Stimulated activated naive CD4-positive, alpha-beta T cell (primary cell): ENCODE results near the gene SF3B3.
"Not testable (repeated sequence)": the region's sequence is repeated elsewhere in the genome, so short reads cannot be mapped to it uniquely, and the experiment has no call there.

ENCODE experiments used
- DNase-seq, 6 experiments: peaks; one replicate each; lab custom pipeline; 2025; lab: John Stamatoyannopoulos, UW

Gene SF3B3

DNA sequence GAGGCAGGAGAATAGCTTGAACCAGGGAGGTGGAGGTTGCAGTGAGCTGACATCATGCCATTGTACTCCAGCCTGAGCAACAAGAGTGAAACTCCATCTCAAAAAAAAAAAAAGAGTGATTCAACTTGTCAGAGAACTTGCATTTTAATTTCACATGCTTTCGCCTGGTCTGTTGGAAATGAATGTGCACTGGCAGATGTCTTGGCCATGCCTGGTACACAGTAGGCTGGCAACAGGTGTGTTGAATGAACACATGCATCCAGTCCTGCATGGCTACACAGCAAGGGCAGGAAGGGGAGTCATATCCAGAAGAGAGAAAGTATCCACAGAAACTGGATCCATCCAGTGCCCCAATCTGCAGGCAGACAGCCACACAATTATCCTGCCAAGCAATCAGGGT is 11.8 kb upstream of the SF3B3 start:
- no peak for DNase-seq

DNA sequence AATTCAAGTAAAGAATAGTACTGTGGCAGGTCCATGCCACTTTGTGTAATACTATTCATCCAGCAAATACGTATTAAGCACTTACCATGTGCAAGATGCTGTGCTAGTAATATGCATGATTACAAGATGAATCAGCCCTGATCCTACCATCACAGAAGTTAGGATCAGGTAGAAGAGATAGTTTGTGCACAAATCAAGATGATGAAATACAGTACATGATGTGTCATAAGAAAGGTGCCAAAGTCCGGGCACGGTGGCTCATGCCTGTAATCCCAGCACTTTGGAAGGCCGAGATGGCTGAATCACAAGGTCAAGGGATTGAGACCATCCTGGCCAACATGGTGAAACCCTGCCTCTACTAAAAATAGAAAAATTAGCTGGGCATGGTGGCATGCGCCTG is 11.2 kb upstream of the SF3B3 start:
- no peak for DNase-seq

DNA sequence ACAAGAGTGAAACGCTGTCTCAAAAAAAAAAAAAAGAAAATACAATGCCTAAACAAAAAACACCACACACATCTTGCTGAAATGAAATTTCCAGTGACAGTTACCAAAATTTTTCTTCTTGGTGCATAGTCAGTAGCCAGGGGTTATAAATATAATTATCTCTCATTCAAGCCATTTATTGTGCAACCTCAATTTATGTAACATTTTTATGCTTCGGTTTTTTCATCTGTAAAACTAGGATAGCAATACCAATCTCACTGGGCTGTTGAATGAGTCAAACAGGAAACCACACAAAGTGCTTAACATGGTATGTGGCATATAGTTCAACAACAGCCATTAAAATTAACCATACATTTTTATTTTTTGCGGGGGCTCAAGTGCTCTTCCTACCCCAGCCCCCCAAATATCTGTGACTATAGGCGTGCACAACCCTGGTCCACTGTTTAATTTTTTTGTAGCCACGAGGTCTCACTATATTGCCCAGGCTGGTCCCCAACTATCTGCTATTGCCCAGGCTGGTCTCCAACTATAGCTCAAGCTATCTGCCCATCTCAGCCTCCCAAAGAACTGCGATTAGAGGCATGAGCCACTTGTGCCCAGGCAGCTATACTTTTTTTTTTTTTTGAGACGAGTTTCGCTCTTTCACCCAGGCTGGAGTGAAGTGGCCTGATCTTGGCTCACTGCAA is 2.9 kb upstream of the SF3B3 start:
- no peak for DNase-seq

DNA sequence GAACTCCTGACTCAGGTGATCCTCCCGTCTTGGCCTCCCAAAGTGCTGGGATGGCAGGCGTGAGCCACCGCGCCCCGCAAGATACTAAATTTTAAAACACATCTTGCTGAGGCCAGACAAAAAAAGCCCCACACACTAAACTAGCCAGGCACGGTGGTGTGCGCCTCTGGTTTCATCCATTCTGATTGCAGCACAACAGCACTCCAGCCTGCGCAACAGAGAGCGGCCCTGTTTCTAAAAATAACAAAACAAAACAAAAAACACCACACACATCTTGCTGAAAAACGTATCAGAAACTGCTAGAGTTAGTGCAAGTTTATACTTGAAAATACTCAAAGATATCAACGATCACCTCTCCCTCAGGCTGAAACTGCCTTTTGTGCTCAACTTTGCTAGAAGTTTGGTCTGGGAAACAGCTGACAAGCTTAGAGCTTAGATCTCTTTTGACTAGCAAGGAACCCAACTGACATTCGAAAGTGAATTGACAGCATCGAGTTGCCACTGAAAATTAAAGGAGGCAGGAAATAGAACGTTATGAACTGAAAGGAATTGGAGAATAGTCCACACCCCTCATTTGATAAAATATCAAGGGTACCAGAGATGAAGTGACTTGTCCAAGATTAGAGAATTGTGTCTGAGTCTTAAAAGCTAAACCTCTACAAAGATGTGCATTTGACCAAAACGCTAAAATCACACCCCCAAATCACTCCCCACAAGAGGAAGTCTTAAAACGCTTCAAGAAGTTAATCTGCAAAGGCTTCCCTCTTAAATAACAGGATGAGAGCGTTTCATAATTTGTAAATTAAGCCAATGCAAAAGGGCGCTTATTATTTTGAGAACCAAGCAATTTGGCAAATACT is 1.2 kb upstream of the SF3B3 start:
- peak in 1 of 6 experiments; percentile 53 for DNase-seq

DNA sequence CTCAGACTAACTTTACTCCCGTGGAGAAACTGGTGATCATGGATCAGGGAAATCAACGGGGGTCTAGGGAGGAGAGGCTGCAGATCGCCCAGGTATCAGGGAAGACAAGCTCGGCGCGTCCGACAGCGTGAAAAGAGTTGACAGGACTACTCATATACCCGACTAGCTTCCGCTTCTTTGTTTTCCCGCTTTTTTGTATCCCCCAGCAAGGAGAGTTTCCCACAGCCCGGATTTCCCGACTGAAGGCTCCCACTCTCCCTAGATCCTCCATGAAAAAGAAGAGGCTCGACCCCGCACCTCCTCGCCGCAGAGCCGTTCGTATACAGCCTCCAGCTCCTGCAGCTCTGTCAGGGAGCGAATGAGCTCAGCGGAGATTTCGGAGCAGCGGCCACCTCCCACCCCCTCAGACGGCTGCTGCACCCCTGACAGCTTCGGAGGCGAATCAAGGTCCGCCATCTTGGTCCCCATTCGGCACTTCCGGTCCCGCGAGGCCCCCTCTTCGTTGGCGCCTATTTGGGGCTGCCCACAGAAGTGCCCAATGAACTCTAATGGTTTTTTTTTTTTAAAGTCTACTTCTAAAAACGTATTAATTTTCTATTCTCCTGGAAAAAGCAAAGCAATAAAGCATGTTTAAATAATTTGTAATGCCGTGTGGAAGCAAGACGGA is 407 bp upstream of the SF3B3 start, which contains the start of gene COG4:
Gene COG4, minus strand, starts transcription at position 479 of the 667 bp plus-strand sequence. Its CDS starts 11 bp downstream, at position 468.
- peak; percentile 82 to 97 (median 89) for DNase-seq

DNA sequence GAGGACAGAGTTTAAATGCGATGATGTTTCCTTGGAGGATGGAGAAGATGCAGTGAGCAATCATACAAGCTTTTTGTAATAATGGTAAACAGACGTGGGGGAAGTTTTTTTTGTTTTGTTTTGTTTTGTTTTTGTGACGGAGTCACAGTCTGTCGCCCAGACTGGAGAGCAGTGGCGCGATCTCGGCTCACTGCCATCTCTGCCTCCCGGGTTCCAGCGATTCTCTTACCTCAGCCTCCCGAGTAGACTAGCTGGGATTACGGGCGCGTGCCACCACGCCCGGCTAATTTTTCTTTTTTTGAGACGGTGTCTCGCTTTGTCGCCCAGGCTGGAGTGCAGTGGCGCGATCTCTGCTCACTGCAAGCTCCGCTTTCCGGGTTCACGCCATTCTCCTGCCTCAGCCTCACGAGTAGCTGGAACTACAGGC is 796 bp downstream of the SF3B3 start:
- DNase-seq, result peak in 4 of 6 experiments; percentile 19 to 37 (median 30)

DNA sequence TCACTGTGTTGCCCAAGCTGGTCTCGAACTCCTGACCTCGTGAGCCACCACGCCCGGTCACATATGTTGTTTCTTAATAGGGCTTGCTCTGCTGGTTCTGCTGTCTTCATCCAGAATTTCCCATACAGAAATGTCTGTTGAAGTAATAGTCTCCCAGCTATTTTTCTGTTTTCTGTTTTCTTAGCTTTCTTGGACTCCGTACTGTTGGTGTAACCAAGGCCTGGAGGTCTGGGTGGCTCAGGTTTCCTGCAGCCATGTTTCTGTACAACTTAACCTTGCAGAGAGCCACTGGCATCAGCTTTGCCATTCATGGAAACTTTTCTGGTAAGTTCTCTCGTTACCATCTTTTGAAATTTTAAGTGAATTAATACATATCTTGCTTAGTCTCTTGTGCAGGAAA is 2.8 kb downstream of the SF3B3 start:
- DNase-seq, result no peak

DNA sequence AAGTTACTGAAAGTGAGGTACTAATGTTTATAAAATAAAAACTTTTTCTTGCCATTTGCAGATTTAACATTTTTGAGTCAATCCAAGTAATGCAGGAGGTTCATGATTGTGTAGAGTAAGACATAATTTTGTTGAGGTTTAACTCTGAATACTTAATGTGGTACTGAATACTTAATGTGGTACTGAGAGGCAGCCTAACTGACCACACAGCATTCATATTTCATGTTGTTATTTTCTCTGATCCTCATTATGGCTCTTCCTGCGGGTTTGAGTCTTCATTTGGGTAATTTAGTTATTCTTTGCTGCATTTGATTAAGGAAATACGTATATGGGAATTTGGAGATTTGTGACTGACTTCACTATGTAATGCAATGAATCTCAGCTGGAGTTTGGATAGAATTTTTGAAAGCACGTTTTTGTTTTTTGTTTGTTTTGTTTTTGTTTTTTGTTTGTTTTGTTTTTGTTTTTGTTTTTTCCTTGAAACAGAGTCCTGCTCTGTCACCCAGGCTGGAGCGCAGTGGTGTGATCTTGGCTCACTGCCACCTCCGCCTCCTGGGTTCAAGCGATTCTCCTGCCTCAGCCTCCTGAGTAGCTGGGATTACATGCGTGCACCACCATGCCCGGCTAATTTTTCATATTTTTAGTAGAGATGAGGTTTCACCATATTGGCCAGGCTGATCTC is 3.8 kb downstream of the SF3B3 start:
- DNase-seq, result no peak

DNA sequence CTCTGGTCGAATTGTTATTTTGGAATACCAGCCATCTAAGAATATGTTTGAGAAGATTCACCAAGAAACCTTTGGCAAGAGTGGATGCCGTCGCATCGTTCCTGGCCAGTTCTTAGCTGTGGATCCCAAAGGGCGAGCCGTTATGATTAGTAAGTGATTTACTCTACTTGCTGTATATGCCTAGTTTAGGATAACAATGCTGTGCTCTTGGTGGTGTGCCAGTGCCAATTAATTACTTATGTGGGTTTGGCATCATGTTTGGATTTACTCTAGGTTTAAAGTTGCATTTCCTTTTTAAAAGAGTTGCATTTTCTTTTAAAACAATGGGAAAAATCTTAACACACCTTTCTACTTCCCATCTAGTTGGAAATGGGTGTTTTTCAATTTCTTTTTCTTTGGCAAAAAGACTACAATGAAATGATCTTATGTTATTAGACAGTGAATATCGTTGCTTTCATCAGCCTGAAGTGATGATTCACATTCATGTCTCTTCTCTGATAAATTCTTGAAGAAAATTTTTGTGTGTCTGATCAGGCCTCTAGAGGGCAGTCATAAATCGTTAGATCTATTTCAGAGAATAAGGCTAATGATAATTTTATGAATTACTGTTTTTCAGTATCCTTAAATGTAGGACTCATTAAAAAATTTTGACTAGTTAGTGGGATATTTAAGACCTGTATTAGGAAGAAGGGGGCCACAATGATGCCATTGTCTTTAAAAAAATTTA is 5.6 kb downstream of the SF3B3 start:
- peak in 2 of 6 experiments; percentile 7 to 8 for DNase-seq

DNA sequence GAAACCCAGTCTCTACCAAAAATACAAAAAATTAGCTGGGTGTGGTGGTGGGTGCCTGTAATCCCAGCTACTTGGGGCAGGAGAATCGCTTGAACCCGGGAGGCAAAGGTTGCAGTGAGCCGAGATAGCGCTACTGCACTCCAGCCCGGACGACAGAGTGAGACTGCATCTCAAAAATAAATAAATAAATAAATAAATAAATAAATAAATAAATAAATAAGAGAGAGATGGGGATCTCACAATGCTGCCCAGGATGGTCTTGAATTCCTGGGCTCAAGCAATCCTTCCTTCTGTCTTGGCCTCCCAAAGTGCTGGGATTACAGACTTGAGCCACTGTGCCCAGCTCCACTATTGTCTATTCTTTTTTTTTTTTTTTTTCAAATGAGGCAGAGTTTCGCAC is 6.3 kb downstream of the SF3B3 start:
- DNase-seq, result not testable (repeated sequence)

DNA sequence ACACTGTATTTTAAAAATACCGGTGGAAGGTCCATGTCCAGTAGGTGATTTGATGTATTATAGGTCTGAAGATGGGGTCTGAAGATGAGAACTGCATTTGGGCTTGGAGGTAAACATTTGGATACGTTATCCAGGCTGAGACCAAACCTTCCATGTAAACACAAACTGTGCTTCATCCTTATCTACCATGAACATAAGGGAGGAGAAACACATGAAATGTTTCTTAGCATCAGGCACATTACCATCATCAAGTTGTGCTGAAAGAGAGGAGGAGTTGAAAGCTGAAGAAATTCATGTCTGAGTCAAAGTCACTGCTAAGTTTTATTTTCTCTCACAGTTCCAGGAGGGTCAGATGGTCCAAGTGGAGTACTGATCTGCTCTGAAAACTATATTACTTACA is 11.4 kb downstream of the SF3B3 start:
- DNase-seq, result no peak

DNA sequence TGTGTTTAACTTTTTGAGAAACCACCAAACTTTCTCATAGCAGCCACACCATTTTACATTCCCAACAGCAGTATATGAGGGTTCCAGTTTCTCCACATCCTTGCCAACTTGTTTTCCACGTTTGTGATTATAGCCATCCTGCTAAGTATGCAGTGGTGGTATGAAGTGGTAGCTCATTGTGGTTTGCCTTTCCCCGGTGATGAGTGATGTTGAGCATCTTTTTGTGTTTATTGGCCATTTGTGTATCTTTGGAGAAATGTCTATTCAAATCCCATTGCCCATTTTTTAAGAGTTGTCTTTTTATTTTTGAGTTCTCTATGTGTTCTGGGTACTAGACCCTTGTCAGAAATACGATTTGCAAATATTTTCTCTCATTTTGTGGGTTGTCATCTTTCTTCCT is 17.4 kb downstream of the SF3B3 start:
- no peak for DNase-seq

DNA sequence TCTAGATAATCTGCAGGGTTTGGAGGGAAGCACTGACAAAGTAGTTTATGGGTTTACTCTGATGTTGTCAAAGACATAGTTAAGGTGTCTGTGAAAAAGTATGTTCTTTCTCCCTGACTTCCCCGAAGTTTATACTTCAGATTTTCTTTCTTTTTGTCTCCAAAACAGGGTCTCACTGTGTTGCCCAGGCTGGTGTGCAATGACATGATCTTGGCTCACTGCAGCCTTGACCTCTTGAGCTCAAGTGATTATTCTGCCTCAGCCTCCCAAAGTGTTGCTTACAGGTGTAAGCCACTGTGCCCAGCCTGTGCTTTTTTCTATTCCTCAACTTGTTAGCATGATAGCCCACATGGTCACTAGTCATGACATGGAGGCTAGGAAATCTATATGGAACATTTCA is 20.9 kb downstream of the SF3B3 start:
- DNase-seq, result no peak

DNA sequence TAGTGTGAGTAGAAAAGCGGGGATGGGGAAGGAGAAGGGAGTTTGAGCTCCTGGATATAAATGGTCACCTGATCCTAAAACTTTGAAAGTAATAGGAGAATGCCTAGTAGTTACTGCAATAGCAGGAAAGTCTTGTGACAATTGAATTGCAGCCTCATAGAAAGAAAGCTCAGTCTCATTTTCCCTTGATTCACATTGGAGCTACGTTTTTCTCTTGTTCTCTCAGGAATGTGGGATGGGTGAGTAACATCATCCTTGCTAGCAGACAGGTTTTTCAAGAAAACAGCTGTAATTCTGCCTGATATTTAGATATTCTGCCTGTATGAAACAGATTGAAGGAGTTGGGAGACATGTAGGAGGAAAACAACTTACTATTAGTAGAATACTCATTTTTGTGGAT is 25.3 kb downstream of the SF3B3 start:
- DNase-seq, result no peak

DNA sequence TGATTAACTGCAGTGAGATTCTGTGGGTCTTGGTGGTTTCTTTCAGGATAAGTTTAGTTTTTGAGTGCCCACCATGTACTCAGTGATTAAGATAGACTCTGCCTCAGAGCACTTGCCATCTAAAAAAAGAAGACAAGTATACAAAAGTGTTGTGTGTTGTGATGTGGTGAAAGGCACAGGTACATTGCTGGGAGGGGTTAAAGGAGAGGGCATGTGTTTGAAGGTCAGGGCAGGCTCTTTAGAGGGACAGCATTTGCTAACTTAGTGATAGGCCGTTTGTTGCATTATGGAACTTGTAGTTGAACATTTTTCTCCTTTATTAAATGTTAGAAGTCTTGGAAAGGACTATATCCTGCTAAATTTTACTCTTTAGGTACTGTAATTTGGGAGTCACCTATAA is 26.5 kb downstream of the SF3B3 start:
- DNase-seq, result no peak

DNA sequence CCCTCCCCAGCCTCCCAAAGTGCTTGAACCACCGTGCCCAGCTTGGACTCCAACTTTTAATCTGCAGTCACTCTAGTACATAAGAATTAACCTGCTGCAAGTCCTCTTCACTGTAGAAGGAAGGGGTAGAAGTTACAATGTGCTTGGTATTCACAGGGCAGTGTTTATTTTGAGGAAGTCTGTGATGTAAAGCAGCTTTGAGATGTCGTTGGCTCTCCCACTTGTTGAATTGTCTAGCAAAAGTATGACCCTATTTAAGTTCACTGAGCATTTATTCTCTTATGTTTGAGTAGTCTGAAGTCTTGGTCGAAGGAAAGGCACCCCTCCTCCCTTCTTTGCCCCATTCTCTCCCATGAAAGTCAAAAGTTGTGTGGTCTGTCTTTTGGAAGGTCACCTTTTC is 28.2 kb downstream of the SF3B3 start:
- DNase-seq, result no peak

DNA sequence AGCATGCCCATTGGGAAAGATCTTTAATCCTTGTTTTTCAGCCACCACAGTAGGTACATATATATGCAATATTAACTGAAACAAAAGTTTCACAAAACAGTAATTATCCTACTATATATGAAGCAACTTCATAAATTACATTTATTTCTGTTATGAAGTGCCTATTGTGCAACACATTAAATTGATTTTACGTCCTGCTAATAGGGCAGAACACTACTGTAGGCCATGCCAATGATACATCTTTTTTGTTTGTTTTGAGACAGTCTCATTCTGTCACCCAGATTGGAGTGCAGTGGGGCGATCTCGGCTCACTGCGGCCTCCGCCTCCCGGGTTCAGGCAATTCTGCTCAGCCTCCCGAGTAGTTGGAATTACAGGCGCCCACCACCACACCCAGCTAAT is 29.1 kb downstream of the SF3B3 start:
- DNase-seq, result no peak

DNA sequence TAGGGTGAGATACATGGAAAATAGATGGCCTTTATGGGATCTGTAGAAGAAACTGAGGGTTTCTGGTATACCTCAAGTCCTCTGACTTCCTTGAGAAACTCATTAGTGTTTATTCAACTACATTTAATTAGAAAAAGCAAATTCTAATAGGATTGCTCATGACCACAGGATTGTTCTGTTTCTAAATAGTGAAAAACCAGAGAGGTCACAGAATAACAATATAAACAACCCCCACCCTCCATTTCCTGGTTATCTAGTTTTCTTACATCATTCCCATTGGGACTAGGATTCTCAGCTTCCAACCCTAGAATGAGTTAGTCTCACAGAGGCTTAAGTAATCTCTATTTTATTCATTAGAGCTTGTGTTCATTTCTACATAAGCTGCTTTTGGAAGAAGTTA is 30.0 kb downstream of the SF3B3 start:
- no peak for DNase-seq

DNA sequence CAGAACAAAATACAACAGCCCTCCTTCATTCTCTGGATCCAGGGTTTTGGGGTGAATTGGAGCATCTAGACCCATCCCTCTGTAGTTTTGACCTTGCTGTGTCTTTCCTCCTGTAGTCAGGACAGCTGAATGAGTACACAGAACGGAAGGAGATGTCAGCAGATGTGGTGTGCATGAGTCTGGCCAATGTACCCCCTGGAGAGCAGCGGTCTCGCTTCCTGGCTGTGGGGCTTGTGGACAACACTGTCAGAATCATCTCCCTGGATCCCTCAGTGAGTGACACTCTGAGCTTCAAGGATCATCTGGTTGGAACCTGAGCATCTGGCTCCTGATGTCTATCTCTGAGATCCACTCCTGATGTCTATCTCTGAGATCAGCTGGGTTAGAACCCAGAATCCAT is 32.4 kb downstream of the SF3B3 start:
- DNase-seq, result no peak

DNA sequence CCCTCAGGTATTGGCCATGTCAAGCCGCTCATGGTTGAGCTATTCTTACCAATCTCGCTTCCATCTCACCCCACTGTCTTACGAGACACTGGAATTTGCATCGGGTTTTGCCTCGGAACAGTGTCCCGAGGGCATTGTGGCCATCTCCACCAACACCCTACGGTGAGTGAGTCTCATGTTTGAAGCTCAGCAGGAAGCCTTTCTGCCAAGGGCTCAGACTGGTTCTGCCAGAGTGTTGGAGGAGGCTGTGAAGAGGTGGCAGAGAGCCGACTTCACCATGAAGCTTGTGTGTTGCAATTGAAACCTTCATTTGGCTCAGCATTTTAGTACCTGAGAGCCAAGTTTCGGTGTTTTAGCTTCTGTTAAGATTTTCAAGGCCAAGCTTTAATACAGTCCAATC is 38.0 kb downstream of the SF3B3 start:
- no peak for DNase-seq

DNA sequence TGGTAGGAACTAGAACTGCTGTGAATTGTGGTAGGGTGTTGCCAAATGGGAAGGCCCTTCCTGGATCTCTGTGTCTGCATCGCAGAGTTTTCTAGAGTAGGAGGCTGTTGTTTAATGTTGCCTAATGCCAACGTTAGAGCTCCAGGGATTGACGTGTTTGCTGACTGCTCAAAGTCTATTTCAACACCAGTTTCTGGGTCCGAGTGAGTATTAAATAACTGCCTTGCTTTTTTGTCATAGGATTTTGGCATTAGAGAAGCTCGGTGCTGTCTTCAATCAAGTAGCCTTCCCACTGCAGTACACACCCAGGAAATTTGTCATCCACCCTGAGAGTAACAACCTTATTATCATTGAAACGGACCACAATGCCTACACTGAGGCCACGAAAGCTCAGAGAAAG is 40.0 kb downstream of the SF3B3 start:
- DNase-seq, result no peak

DNA sequence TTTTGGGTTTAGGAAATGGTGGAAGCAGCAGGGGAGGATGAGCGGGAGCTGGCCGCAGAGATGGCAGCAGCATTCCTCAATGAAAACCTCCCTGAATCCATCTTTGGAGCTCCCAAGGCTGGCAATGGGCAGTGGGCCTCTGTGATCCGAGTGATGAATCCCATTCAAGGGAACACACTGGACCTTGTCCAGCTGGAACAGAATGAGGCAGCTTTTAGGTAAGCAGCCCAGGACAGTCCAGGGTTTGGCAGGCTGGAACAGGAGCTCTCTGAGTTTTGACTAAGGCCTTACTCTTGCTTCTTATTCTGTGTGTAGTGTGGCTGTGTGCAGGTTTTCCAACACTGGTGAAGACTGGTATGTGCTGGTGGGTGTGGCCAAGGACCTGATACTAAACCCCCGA is 41.4 kb downstream of the SF3B3 start:
- DNase-seq, result no peak
